HG03280 (cell line): Measurements from ENCODE around the gene MYL7.
A peak's percentile ranks its signal among the peaks of the same experiment; 100 is the strongest.

ENCODE experiments used
- ATAC-seq: cut with Tn5 transposase; IDR thresholded peaks from one replicate; pipeline ENCODE4 v1.9.1; 2021; ENCODE audit warnings: mild to moderate bottlenecking, moderate library complexity; ENCODE audit not compliant: unreplicated experiment

Gene MYL7

DNA sequence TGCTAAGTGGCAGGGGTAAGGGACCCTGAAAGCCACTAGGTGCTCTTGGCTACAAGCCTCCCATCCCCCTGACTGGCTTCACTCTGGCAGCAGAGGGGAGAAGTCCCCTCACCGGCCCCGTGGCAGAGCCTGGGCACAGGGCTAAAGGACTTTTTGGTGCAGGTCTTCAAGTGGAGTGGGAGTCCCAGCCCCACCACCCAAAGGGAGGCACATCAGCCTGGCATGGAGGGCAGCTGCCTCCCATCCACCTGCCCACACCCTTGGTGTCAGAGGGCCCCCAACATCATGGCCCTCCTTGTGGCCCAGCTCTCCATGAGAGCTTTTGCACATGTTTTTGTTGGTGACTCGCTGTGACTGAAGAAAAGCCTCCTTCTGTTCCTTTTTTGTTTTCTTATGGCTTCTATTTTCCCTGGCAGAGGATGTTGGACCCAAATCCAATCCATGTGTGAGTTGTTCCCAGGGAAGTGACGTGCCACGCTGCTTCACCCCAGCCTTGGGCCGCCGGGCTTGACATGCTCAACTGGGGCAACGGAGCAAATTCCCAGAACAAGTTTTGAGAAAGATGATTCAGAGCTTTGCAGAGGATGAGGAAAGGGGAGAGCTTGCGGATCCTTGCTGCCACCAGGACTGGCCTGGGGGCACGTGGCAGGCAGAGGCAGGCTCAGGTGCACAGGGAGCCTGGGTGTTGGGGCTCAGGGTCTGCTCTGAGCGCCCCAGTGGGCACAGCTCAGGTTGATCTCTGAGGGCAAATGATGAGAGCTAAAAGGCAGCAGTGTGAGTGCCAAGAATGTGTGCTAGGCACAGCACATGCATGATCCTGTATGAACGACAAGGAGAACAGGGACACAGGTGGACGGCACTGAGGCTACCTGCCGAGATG lies 38.9 kb downstream of the MYL7 start:
- ATAC-seq: no peak

DNA sequence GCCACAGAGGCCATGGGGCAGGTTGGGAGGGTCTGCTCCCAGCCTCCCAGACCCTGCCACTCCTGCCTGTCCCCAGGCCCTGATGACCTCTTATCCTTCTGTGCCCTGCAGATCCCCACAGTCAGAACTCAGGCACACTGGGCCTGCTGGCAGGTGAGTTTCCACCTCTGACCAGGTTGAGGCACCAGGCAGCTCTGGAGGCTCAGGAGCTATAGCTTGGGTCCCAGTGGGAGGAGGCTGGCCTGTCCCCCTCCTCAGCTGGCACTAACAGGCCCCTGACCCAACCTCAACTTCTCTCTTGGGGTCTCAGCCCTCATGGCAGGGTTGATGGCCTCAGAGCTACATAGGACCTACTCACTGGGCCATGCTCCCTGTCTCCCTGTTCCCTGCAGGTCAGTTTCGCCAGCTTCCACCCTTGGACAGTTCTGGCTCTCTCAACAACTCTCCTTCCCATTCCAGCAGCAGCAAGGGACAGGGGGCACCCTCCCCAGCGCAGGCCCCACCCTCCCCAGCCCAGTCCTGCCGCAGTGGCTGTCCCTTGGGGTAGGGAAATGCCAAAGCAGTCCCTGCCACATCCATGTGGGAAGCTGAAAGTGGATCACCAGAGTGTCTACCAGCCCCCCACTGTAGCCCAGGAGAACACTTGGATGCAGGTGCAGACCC lies 39.7 kb downstream of the MYL7 start:
- no peak for ATAC-seq

DNA sequence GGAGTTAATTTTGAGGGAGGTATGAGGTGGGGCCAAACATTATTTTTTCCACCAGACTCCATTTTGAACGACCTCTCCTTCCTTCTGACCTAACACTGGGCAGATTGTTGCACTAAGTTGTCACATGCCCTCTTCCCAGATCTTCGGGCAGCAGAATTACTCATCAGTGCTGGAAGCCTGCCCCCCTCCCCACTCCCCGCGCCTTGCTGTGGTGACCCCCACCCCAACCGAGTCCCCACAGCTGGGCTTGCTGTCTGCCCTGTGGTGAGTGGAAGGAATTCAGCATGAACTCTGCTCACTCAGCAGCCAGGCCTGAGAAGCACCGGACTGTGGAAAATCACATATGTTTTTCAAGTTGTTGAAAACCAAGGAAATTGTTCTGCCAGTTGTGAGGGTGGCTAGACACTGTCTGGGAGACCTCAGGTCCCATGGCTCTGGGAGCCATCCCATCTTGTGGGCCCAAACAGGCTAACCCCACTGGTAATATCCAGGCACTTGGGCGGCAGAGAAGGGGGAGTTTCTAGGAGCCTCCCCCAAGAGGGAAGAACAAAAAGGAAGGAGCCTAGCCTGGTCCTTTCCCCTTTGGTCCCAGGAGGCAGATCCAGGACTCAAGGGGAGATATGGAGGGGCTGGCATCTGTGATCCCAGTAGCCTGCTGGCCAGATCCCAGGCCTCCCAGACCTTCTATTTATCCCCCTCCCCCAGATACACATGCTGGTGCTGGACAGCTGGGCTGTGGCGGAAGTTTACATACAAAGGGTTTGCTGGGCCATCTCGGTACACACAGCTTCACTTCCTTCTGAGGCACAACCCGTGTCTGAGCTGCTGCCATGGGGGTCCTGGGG lies 40.5 kb downstream of the MYL7 start:
- ATAC-seq: no peak

DNA sequence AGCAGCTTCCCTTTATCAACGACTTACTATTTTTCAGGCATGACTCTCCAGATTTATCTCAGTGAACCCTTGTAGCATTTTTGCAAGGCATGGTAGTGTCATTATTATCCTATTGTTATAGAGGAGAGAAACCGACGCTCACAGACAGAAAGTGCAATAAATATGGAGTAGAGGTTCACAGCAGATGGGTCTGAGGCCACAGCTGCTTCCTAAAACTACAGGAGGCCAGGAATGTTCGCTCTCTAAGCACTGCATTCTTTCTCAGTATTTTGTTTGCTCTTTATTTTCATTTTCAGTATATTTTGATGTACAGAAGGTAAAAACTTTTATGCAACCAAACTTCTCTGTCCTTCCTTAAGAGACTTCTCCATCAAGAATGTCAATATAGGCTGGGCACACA lies 41.5 kb downstream of the MYL7 start:
- no peak for ATAC-seq

DNA sequence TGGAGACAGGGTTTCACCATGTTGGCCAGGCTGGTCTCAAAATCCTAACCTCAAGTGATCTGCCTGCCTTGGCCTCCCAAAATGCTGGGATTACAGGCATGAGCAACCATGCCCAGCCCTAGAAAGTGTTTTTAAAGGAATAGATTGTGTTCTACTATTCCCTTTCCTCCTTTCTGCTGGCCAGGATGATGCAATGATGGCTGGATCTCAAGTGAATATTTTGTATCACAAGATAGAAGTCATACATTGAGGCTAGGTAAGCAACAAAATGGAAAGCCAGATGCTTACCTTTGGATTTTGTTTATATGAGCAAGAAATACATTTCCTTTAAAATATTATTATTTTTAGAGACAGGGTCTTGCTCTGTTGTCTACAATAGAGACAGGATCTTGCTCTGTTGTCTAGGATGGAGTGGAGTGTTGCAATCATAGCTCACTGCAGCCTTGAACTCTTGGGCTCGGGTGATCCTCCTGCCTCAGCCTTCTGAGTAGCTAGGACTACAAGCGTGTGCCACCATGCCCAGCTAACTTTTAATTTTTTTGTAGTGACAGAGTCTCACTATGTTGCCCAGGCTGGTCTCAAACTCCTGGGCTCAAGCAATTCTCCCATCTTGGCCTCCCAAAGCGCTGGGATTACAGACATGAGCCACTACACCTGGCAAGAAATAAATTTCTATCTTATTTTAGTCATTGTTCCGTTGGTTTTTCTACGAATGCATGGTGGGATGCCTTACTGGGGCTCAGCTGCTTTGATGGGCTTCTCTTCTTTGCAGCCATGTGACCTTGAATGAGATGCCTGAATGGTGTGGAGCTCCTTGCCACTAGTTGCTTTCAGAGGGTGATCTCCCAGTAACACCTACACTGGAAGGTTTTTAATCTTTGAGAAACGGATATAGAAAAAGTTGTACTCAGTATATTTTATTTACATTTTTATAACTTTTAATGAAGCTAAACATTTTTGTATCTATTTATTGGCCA lies 42.8 kb downstream of the MYL7 start:
- no peak for ATAC-seq

DNA sequence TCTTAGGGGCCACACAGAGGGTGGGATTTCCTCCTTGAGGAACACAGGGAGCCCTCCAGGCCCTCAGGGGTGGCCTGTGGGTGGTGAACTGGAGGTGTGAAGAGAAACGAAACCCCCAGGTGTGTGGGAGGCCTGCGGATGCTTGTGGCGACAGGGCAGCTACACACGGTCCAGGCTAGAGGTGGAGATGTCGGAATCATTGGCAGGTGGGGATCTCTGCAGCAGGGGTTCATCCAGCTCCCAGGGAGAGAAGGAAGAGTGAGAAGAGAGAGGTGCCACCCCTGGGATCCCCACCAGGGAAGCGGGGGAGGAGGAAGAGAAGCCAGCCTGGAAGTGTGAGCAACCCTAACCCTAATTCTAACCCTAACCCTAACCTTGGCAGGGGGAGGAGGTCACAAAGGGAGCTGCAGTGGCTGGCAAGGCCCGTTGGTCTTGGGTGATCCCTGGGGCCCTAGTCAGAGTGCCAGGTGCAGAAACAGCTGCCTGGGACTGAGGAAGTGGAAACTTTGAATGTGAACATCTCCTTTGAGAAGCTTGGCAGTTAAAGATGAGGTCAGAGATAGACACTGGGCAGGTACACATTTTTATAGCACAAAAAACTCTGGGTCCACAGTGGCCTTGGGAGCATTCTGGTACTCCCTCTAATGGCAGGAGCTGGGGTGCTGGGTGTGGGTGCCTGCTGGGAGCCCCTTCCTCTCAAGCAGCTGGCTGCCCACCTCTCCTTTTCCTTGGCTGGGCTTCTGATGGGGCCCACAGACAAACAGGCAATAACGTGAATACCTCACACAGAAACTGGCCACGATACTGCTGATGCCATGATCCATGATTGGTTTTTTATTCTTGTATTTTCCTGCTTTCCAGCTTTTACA lies 43.8 kb downstream of the MYL7 start:
- ATAC-seq: peak; percentile 46

DNA sequence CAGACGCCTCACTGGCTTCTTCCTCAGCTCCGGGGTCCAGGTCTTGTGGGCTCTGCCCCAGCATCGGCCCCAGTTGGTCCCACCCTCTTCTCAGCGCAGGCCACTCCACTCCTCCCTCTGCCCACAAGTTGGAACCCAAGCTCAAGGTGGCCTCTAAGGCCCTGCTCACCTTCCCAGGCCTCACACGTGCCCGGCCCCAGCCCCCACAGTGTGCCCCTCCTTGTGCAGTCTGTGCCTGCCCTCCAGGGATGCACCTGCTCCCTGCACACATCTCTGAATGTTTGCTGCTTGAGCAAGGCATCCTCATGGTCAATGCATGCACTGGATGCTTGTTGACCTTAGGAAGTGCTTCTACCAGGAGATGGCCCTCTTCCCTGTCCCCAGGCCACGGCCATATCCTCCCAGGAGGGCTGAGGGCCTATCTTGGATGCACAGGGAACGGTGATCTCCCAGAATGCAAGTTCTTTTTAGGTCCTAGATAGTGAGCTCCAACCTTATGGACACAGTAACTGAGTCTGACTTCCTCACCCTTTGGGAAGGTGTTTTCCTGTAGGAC lies 44.7 kb downstream of the MYL7 start:
- ATAC-seq: no peak

DNA sequence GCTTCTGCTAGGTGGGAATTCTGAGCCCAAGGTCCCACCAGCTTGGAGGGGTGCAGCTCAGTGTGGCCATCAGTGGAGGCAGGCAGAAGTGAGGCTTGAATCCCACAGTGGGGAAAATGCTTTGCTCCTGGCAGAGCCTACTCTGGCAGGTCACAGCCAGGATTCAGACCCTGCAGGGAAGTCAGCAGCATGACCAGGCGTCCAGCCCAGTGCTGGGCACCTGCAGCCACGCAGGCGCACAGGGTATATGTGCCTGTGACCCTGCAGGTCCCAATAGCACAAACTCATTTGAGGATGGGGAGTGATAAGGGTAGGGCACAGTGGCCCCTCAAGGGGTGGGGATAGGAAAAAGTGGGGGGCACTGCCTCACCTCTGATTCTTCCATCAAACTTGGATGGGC lies 45.4 kb downstream of the MYL7 start:
- no peak for ATAC-seq

DNA sequence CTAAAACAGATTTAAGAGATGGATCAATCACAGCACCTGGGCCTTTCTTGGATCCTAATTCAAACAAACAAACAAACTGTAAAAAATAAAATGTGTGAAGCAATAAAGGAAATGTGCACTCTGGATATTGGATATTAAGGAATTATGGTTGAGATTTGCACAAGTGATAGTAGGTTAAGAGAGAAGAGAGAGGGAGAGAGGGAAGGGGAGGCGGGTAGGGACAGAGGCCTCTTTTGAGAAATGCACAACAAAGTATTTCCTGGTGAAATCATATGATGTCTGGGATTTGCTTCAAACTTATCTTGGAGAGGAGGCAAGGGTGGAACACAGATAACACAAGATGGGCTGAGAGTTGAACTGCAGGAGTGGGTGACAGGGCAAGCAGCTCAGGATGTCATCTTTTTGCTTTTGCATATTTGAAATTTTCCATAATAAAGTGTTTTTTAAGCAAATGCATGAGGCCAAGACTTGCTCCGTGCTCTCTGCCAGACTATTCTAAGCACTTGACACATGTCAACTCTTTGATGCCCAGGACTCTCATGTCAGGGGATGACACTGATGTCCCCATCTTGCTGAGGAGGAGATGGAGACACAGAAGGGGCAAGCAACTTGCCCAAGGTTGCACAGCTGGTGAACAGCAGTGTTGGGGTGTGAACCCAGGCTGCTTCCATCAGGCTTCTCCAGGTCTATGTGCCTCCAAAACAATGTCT lies 46.1 kb downstream of the MYL7 start:
- ATAC-seq: no peak

DNA sequence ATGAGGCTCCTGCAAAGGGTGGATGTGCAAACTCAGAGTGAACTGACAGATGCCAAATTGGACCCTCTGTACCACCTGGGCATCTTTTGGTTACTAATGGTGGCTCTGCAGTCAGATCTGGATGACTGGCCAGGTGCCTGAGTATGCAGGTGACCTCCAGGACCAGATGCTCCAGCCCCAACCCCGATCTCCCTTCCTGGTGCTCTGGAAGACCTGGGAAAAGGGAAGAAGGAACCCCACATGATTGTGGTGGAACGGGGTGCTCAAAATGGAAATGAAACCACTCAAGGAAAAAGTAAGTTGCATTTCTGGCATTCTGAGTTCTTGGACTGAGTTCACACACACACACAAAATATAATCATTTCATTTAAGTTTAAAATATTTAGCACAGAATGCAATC lies 46.8 kb downstream of the MYL7 start:
- no peak for ATAC-seq

DNA sequence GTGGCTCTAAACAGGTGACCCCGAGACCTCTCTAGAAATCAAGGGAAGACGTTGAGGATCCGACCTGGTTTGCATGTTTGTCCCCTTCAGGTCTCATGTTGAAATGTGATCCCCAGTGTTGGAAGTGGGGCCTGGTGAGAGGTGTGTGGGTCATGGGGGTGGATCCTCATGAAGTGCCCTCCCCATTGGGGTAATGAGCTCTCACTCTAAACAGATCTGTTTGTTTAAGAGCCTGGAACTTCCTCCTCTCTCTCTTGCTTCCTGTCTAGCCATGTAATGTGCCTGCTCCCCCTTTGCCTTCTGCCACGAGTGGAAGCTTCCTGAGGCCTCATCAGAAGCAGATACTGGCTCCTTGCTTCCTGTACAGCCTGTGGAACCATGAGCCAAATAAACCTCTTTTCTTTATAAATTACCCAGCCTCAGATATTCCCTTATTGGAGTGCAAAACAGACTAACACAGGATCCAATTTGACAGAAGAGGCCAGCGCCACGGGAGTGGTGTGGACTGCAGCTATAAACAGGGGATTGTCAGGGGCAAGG lies 48.0 kb downstream of the MYL7 start:
- no peak for ATAC-seq
